Loucy (cell line): Measurements from ENCODE around the gene TUBA3E.
"Not testable (repeated sequence)": the region's sequence is repeated elsewhere in the genome, so short reads cannot be mapped to it uniquely, and the experiment has no call there.

ENCODE experiments used
- EZH2phosphoT487 ChIP-seq: fragments of 200-600 bp; IDR thresholded peaks from 2 replicates; pipeline ENCODE4 v1.6.1; 2018; ENCODE audit warnings: antibody characterized with exemption, mild to moderate bottlenecking, moderate library complexity, borderline replicate concordance
- TF ChIP-seq, protein P1 (sequence below): fragments of 200-600 bp; sonication (generic); conservative IDR thresholded peaks from 2 replicates; pipeline ENCODE4 v1.5.1; 2014; ENCODE audit warnings: mild to moderate bottlenecking, antibody characterized with exemption, low read length

DNA sequence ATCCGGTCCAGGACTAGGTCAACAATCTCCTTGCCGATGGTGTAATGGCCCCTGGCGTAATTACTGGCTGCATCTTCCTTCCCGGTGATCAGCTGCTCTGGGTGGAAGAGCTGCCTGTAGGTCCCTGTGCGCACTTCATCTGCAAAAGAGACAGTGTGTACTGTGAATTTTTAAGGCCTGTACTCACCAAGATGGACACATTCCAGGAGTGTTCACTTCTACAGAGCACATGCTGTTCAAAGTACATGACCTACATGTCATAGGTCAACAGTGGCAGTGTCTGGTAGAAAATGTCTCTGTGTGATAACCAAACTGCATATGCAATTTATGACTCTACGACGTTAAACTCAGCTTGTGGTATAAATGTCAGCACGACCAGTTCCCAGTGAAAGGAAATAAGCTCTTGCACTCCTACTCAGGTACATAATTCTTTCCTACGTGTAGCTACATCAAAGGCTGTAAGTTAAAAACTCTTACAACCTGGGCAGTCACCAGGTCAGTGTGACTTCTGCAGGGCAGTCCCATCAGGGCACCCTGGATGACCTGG, 3.1 kb downstream of the TUBA3E start:
- TF ChIP-seq, protein P1, sequence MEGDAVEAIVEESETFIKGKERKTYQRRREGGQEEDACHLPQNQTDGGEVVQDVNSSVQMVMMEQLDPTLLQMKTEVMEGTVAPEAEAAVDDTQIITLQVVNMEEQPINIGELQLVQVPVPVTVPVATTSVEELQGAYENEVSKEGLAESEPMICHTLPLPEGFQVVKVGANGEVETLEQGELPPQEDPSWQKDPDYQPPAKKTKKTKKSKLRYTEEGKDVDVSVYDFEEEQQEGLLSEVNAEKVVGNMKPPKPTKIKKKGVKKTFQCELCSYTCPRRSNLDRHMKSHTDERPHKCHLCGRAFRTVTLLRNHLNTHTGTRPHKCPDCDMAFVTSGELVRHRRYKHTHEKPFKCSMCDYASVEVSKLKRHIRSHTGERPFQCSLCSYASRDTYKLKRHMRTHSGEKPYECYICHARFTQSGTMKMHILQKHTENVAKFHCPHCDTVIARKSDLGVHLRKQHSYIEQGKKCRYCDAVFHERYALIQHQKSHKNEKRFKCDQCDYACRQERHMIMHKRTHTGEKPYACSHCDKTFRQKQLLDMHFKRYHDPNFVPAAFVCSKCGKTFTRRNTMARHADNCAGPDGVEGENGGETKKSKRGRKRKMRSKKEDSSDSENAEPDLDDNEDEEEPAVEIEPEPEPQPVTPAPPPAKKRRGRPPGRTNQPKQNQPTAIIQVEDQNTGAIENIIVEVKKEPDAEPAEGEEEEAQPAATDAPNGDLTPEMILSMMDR = not testable (repeated sequence)
- not testable (repeated sequence) for TF ChIP-seq EZH2phosphoT487
